Posterior vena cava (tissue), 2 donors: ENCODE data around the gene RNF144A. TPM values are rescaled to one million over a fixed set of nuclear protein-coding genes. Genes with fewer than 3 reads are reported as not detected.
"Not testable (repeated sequence)": the region's sequence is repeated elsewhere in the genome, so short reads cannot be mapped to it uniquely, and the experiment has no call there.

Experiments used
- DNase-seq: peaks from one replicate; pipeline ENCODE4 v3.0.0-alpha.2; 2020; ENCODE audit warnings: low spot score
- intact Hi-C, 2 donors: fragments of 100-400 bp; cut with DNase I; formaldehyde crosslinking; loops; one replicate each; pipeline versions ENCODE4 v1.14.1 to v1.14.2; 2022 to 2023
- long read RNA-seq, 2 donors: library from polyadenylated mRNA; unstranded; transcript quantifications; one replicate each; pipeline ENCODE4 v2.0.0, GENCODE V29; 2020 to 2021
- total RNA-seq, 2 donors: library from RNA; stranded (reverse); fragmentation: NEBNext Ultra II Directional; extraction: Animal tissue kit (Norgen Biotek cat#: 25700); gene quantifications; one replicate each; pipeline ENCODE4 v1.2.1, GENCODE V29; 2021
- donor health status: DM: yes; HTN: yes; CAD: no.
- donor health status: DM: yes; HTN: yes; CAD: no.

Gene RNF144A
- 10 to 100 TPM in 1 of 2 donors, 1 to 10 TPM in 1; 9.4 to 11.8 TPM for total RNA-seq
- long read RNA-seq, donor 1, full-length matches to known transcripts = 1 of 4 reads
- long read RNA-seq, donor 1, partial matches to known transcripts = 1 of 4 reads
- long read RNA-seq, donor 1, other reads (novel, unspliced or antisense) = 2 of 4 reads
- long read RNA-seq, donor 2, partial matches to known transcripts = 0 of 1 reads
- long read RNA-seq, donor 2, other reads (novel, unspliced or antisense) = 1 of 1 reads

- DNase-seq = no peak
- intact Hi-C loops = loop anchor here (10.0 kb wide), 2 partner anchors 108 to 118 kb away; no protein-coding TSS in a partner anchor
These were observed at the start of gene RNF144A for GRCh38 chr2:6917071-6917760. Gene RNF144A (plus strand): TSS chr2:6917412. CDS start chr2:6996927, 79,515 bp downstream.

GRCh38 chr2:6872394-6872793 lies 44.8 kb upstream of the RNF144A start:
- intact Hi-C loops = no loop called here
- no peak for DNase-seq

GRCh38 chr2:6874032-6874431 lies 43.2 kb upstream of the RNF144A start:
- DNase-seq = no peak

GRCh38 chr2:6876309-6876708 lies 40.9 kb upstream of the RNF144A start:
- no peak for DNase-seq
- intact Hi-C loops = no loop called here

More at GRCh38 chr2:6874032-6874431, 43.2 kb upstream of the RNF144A start:
- intact Hi-C loops = no loop called here

GRCh38 chr2:6877402-6878304 lies 39.6 kb upstream of the RNF144A start, which contains the start of gene RSAD2:
Gene RSAD2 (plus strand): TSS chr2:6877777. CDS start chr2:6877801, 24 bp downstream.
- no peak for DNase-seq
- intact Hi-C loops = no loop called here

GRCh38 chr2:6878549-6878948 lies 38.7 kb upstream of the RNF144A start:
- intact Hi-C loops = no loop called here
- no peak for DNase-seq

- intact Hi-C loops = no loop called here
- DNase-seq = no peak
These were observed 38.2 kb upstream of the RNF144A start for GRCh38 chr2:6879011-6879410.

GRCh38 chr2:6880200-6880733 lies 36.9 kb upstream of the RNF144A start:
- DNase-seq = no peak
- intact Hi-C loops = no loop called here

GRCh38 chr2:6881046-6881445 lies 36.2 kb upstream of the RNF144A start:
- intact Hi-C loops = no loop called here

GRCh38 chr2:6881516-6881915 lies 35.7 kb upstream of the RNF144A start:
- intact Hi-C loops = no loop called here

More at GRCh38 chr2:6881046-6881445, 36.2 kb upstream of the RNF144A start:
- DNase-seq = no peak

GRCh38 chr2:6883448-6884122 lies 33.6 kb upstream of the RNF144A start:
- intact Hi-C loops = no loop called here
- DNase-seq = no peak

More at GRCh38 chr2:6881516-6881915, 35.7 kb upstream of the RNF144A start:
- no peak for DNase-seq

GRCh38 chr2:6885551-6885950 lies 31.7 kb upstream of the RNF144A start:
- intact Hi-C loops = no loop called here
- no peak for DNase-seq

- intact Hi-C loops = no loop called here
These were observed 31.2 kb upstream of the RNF144A start for GRCh38 chr2:6885968-6886367.

GRCh38 chr2:6887751-6888192 lies 29.4 kb upstream of the RNF144A start:
- no peak for DNase-seq
- intact Hi-C loops = no loop called here

More at GRCh38 chr2:6885968-6886367, 31.2 kb upstream of the RNF144A start:
- no peak for DNase-seq

GRCh38 chr2:6888724-6889123 lies 28.5 kb upstream of the RNF144A start:
- no peak for DNase-seq
- intact Hi-C loops = no loop called here

- no peak for DNase-seq
- intact Hi-C loops = no loop called here
These were observed 23.2 kb upstream of the RNF144A start for GRCh38 chr2:6893876-6894482.

- no peak for DNase-seq
- intact Hi-C loops = no loop called here
These were observed 20.1 kb upstream of the RNF144A start for GRCh38 chr2:6896930-6897759.

- DNase-seq, intact Hi-C loops: not testable (repeated sequence)
These were observed 14.6 kb upstream of the RNF144A start for GRCh38 chr2:6902581-6902980.
